Left lung (tissue), 10 donors: ENCODE measurements around the gene ATF1. TPM values are rescaled to one million over a fixed set of nuclear protein-coding genes. Genes with fewer than 3 reads are reported as not detected.
"Not testable (repeated sequence)": the region's sequence is repeated elsewhere in the genome, so short reads cannot be mapped to it uniquely, and the experiment has no call there.

Experiments
- ATAC-seq: fragments of 200-7000 bp; cut with Tn5 transposase; one replicate; pipeline ENCODE4 v1.9.1; 2020; ENCODE audit warnings: moderate library complexity
- DNase-seq, 4 donors: peaks; one replicate each; pipeline ENCODE4 v3.0.0-alpha.2; 2013 to 2020
- H3K27ac ChIP-seq, 2 donors: fragments of 200-600 bp; sonication (generic) in 1 of 2; one replicate each; pipeline versions ENCODE4 v1.5.0 to v1.8.0; 2020 to 2021
- H3K27me3 ChIP-seq, 2 donors: fragments of 200-600 bp; sonication (generic) in 1 of 2; one replicate each; pipeline versions ENCODE4 v1.5.0 to v1.8.0; 2020 to 2021
- H3K36me3 ChIP-seq, 2 donors: fragments of 200-600 bp; sonication (generic) in 1 of 2; one replicate each; pipeline versions ENCODE4 v1.5.0 to v1.8.0; 2020 to 2021
- H3K4me1 ChIP-seq, 2 donors: fragments of 200-600 bp; one replicate each; pipeline ENCODE4 v1.8.0; 2021
- H3K4me3 ChIP-seq, 2 donors: fragments of 200-600 bp; sonication (generic) in 1 of 2; one replicate each; pipeline versions ENCODE4 v1.5.0 to v1.8.0; 2020 to 2021; ENCODE audit warnings: mild to moderate bottlenecking in 1 of 2
- H3K9me3 ChIP-seq, 2 donors: fragments of 200-600 bp; sonication (generic) in 1 of 2; one replicate each; pipeline versions ENCODE4 v1.5.0 to v1.8.0; 2020 to 2021
- intact Hi-C, 2 donors: fragments of 100-400 bp; cut with DNase I; formaldehyde crosslinking; loops; one replicate each; pipeline versions ENCODE4 v1.11.2 to v1.14.2; 2022
- polyA plus RNA-seq, 6 donors: library from polyadenylated mRNA; unstranded; fragments of 120-200 nt; gene quantifications; one replicate each; pipeline ENCODE4 v1.2.1, GENCODE V29; 2013; ENCODE audit not compliant: insufficient read length in 6 of 6
- total RNA-seq, 2 donors: library from RNA; stranded (reverse); fragmentation: NEBNext Ultra II Directional; extraction: Animal tissue kit (Norgen Biotek cat#: 25700); gene quantifications; one replicate each; pipeline ENCODE4 v1.2.1, GENCODE V29; 2021
- TF ChIP-seq, protein P1 (sequence below), 2 donors: fragments of 200-600 bp; sonication (generic) in 1 of 2; IDR thresholded peaks; one replicate each; pipeline versions ENCODE4 v1.5.0 to v1.8.0; 2021; ENCODE audit warnings: antibody characterized with exemption in 2 of 2
- donor health status: DM: no; HTN: yes; CAD: no.
- donor health status: DM: no; HTN: no; CAD: no.

Gene ATF1
- total and polyA plus RNA-seq, 8 donors: 33.0 to 56.4 (median 45.9) TPM

DNA sequence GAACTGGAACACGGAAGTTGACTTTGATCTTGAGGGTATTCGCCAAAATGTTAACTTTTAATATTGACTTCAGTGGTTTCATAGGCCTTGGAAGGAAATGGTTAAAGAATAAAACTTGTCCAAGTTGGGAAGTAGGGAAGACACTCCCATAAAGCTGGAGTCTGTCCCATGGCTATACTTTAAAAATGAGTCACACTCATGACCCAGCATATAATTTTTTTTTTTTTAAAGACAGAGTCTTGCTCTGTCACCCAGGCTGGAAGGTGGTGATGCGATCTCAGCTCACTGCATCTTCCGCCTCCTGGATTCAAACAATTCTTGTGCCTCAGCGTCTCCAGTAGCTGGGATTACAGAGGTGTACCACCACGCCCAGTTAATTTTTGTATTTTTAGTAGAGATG, 98.4 kb downstream of the ATF1 start:
- DNase-seq (no peak), ATAC-seq (no peak)
- H3K27ac ChIP-seq: no peak overlapping the region
- H3K36me3 ChIP-seq: no peaks in the 10 kb centered on the region
- TF ChIP-seq, protein P1, sequence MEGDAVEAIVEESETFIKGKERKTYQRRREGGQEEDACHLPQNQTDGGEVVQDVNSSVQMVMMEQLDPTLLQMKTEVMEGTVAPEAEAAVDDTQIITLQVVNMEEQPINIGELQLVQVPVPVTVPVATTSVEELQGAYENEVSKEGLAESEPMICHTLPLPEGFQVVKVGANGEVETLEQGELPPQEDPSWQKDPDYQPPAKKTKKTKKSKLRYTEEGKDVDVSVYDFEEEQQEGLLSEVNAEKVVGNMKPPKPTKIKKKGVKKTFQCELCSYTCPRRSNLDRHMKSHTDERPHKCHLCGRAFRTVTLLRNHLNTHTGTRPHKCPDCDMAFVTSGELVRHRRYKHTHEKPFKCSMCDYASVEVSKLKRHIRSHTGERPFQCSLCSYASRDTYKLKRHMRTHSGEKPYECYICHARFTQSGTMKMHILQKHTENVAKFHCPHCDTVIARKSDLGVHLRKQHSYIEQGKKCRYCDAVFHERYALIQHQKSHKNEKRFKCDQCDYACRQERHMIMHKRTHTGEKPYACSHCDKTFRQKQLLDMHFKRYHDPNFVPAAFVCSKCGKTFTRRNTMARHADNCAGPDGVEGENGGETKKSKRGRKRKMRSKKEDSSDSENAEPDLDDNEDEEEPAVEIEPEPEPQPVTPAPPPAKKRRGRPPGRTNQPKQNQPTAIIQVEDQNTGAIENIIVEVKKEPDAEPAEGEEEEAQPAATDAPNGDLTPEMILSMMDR (IDR thresholded peaks at IDR 0.05): no peak
- H3K9me3 ChIP-seq: peaks cover 0 to 13% of the 10 kb centered on the region in 2 donors
- no peaks in the 10 kb centered on the region for H3K4me1 ChIP-seq
- intact Hi-C loops: no loop called here
- H3K27me3 ChIP-seq: no peaks in the 10 kb centered on the region
- H3K4me3 ChIP-seq: no peak overlapping the region

DNA sequence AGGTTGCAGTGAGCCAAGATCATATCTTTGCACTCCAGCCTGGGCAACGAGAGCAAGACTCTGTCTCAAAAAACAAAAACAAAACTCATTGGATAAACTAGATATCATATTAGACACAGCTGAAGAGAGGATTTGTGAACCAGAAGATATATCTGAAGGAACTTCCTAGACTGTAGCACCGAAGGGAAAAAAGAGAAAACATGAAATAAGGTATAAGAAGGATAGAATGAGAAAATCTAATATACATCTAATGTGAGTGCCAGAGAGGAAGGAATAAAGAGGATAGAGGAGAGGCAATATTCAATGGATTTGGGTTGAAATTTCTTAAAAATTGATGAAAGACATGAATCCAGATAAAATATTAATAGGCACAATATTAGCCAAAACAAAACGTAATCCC, 101.4 kb downstream of the ATF1 start:
- H3K4me1 ChIP-seq: no peaks in the 10 kb centered on the region
- H3K9me3 ChIP-seq: peaks cover 0 to 18% of the 10 kb centered on the region in 2 donors
- no peak overlapping the region for H3K4me3 ChIP-seq
- ATAC-seq: no peak
- intact Hi-C loops: no loop called here
- H3K27ac ChIP-seq: no peak overlapping the region
- TF ChIP-seq, protein P1 (IDR thresholded peaks at IDR 0.05): no peak
- no peak for DNase-seq
- H3K36me3 ChIP-seq: no peaks in the 10 kb centered on the region
- H3K27me3 ChIP-seq: no peaks in the 10 kb centered on the region

DNA sequence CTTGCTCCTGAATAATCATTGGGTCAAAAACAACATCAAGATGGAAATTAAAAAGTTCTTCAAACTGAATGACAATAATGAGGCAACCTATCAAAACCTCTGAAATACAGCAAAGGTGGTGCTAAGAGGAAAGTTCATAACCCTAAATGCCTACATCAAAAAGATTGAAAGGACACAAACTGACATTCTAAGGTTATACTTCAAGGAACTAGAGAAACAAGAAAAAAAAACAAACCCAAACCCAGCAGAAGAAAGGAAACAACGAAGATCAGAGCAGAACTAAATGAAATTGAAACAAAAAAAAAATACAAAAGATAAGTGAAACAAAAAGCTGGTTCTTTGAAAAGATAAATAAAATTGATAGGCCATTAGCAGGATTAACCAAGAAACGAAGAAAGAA, 105.0 kb downstream of the ATF1 start:
- H3K4me3 ChIP-seq, H3K27ac ChIP-seq, ATAC-seq, H3K27me3 ChIP-seq, intact Hi-C loops, H3K4me1 ChIP-seq, DNase-seq, H3K36me3 ChIP-seq: not testable (repeated sequence)
- peaks cover 0 to 18% of the 10 kb centered on the region in 2 donors for H3K9me3 ChIP-seq

Other genes with a start within 250 kb of the ATF1 start
- gene TMPRSS12, start 78.8 kb downstream of the ATF1 start, total RNA-seq: not detected
- gene TMPRSS12, start 78.8 kb downstream of the ATF1 start, polyA plus RNA-seq: under 1 TPM in 4 of 6 donors, not detected in 2; 0.06 to 0.12 (median 0.08) TPM
- not detected for gene HIGD1C, start 188.4 kb downstream of the ATF1 start, total RNA-seq
- under 1 TPM in 5 of 6 donors, not detected in 1; 0.53 to 0.94 (median 0.56) TPM for gene HIGD1C, start 188.4 kb downstream of the ATF1 start, polyA plus RNA-seq